ENCODE data around the gene TMEM163.
"Not testable (repeated sequence)": the region's sequence is repeated elsewhere in the genome, so short reads cannot be mapped to it uniquely, and the experiment has no call there.

Gene TMEM163

GRCh38 chr2:134573085-134573370 lies 145.8 kb downstream of the TMEM163 start:
- DNase-seq = no peak

- DNase-seq = no peak
Measured at GRCh38 chr2:134572314-134573084, 146.3 kb downstream of the TMEM163 start.

DNA sequence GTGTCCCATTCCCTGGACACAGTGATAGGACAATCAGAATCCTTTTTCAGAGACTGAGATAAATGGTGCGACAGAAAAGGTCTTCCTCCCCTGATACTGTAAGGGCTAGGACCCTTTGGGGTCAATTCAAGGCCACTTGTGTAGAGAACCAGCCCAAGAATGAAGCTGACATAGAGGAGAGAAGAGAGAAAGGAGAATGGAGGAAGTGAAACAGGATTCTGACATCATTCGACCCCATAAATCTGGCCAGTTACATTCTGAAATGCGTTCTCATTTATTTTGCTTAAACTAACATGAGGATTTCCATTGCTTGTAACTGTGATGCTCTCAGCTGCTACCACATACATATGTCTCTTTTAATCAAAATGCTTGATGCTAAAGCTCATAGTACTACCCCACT lies 148.1 kb downstream of the TMEM163 start:
- no peak for DNase-seq

GRCh38 chr2:134568413-134568812 lies 150.4 kb downstream of the TMEM163 start:
- DNase-seq = no peak

DNA sequence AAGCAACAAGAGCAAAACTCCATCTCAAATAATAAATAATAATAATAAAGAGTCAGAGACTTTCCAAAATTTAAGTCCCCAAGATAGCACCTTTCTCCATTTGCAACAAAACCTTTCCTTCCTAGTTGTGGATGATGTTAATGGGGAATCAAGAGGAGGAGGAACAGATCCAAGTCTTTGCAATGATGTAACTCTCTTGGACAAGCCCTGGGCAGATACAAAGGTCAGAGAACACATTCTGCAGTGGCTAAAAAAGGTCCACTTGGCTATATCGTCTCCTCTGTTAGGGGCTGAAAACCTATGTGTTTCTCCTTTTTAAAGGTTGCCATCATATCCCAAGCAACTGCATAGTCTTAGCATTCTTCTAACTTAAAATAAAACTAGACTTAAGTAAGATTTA lies 151.1 kb downstream of the TMEM163 start:
- no peak for DNase-seq

DNA sequence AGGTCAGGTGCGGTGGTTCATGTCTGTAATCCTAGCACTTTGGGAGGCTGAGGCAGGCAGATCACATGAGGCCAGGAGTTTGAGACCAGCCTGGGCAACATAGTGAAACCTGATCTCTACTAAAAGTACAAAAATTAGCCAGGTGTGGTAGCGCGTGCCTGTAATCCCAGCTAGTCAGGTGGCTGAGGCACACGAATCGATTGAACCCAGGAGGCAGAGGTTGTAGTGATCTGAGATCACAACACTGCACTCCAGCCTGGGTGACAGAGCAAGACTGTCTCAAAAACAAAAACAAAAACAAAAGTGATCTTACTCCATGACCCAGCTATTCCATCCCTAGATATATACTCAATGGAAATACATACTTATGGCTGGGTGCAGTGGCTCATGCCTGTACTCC lies 153.8 kb downstream of the TMEM163 start:
- DNase-seq = not testable (repeated sequence)

- no peak for DNase-seq
Measured at GRCh38 chr2:134564549-134564948, 154.3 kb downstream of the TMEM163 start.

GRCh38 chr2:134558208-134558830 lies 160.5 kb downstream of the TMEM163 start:
- no peak for DNase-seq

GRCh38 chr2:134555411-134555810 lies 163.4 kb downstream of the TMEM163 start:
- DNase-seq = no peak

DNA sequence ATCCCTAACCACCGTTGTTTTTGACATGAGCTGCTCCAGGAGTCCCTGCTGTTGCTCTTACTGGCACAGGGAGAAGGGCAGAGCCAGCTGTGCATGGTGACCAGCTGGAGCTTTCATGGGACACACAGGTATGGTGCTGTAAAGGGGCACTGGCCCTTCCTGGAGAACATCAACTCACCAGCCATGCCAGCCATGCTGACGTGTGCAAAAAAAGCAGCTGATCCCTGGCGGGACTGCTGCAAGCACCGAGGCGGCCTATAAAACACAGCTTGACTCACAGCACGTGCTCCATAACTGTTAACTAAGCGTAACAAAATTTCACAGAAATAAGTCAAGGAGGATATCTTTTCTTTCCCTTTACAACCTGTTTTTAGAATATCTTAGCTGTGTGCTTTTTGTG lies 165.1 kb downstream of the TMEM163 start:
- no peak for DNase-seq

- no peak for DNase-seq
Measured at GRCh38 chr2:134550566-134551164, 168.1 kb downstream of the TMEM163 start.

- no peak for DNase-seq
Measured at GRCh38 chr2:134549104-134549503, 169.7 kb downstream of the TMEM163 start.

DNA sequence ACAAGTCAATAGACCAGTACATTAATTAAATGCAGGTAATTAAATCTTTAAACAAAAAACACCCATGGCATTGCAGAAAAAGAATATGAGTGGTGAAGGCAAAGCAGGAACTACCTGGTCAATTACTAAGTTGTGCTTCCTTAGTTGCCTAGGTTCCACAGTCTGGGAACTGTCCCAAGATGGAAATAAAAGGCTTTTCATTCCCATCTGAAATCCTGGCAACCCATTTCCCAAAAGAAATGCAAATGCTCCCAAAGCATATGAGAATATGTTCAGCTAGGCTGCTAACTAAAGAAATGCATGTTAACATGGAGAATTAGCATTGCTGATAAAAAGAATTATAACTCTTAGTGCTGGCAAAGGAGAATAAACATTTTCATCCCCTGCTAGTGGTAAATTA lies 177.8 kb downstream of the TMEM163 start:
- DNase-seq = no peak

DNA sequence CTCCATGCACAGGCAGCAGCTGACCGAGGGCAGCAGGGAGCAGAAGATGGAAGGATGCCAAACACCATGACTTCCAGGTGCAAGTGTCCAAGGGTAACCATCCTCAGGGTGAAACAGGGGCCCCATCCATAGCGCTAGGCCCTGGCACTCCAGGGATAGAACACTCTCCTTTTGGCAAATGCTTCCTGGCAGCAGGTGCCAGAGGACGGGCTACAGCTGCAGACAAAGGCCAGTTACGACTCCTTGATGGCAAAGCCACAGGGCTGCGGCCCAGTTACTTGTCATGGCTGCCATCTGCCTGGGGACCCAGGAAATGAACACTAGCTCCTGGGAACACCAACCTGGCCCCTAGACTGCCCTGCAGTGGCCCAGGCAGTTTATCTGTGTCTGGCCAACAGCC lies 178.8 kb downstream of the TMEM163 start:
- DNase-seq = no peak

GRCh38 chr2:134537702-134538101 lies 181.1 kb downstream of the TMEM163 start:
- no peak for DNase-seq

DNA sequence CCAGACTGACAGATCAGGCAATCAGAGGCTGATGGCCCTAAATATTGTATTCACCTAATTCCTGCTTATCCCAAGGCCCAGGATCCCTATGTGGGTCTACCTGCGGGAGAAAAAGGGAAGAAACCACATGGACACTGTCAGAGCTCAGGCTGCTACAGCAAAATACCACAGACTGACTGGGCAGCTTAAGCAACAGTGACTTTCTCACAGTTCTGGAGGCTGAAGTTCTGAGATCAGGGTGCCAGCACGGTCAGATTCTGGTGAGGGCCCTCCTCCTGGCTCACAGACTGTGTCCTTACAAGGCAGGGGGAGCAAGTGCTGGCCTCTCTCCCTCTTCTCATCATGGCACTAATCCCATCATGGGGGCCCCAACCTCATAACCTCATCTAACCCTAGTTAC lies 181.7 kb downstream of the TMEM163 start:
- DNase-seq = no peak

DNA sequence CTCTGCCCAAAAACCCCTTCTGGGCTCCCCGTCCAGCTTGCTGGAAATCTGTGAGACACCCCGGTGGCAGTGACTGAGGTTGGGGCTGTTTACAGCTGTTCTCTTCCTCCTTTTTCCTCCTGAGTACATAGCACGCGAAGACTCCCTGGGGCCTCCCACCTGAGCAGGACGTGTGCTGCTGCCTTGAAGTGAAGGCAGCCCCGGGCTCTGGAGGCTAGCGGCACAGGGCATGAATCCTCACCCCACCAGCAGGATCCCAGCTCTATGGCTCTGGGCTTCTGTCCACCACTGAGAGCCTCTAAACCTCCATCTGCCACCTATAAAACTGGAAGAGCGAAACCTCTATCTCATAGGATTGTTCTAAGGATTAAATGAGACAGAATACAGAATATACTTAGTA lies 182.5 kb downstream of the TMEM163 start:
- DNase-seq = no peak

DNA sequence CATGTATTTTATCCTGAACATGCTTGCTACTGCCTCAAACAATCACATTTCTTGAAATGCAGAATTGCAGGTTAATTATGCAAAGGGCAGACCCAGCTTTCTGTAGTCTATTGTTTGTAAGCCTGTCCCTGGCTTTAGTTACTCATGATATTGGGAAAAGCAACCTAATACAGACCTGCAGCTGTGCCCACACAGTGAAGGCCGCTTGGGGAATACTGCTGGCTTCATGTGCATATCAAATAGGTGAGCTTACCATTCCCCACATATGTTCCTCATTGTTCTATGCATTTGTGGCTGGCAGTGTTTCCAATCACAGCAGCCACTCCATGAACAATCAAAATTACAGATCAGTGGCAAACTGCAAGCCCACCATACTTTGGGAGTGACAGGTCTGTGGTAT lies 186.3 kb downstream of the TMEM163 start:
- no peak for DNase-seq

DNA sequence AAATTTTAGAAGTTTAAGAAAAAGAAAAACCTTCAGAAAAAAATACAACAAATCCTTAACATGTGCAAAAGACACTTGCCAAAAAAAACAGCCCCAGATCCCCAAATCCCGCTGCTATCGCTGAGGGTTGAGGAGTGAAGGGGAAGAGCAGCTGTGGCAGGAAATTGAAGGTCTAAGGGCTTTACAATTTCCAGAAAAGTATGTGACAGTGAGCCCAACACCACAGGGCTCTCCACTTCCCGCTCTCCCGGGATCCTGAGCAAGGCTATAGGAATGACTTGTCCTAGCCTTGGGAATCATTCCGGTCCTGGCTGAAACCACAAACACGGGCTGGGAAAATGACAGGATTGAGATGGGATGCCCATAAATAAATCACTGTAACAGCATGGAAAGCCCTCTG lies 191.4 kb downstream of the TMEM163 start:
- no peak for DNase-seq

- DNase-seq = no peak
Measured at GRCh38 chr2:134522496-134523455, 196.0 kb downstream of the TMEM163 start.

DNA sequence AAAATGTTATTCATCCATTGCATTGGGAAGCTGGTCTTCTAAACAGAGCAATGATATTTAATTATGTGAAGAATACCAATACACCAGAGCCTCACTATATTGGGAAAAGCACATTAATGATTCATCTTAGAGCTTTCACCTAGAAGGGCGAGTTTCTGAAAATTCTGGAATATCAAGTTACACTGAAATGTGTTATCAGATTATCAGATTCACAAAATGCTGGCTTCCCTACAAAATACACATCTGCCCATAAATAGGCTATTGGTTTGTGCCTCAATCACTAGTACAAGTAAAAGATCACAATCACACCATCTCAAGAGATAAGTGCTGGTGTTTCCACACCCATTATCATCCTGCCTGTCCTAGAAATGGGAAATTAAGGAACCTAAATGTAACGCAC lies 200.7 kb downstream of the TMEM163 start:
- no peak for DNase-seq

DNA sequence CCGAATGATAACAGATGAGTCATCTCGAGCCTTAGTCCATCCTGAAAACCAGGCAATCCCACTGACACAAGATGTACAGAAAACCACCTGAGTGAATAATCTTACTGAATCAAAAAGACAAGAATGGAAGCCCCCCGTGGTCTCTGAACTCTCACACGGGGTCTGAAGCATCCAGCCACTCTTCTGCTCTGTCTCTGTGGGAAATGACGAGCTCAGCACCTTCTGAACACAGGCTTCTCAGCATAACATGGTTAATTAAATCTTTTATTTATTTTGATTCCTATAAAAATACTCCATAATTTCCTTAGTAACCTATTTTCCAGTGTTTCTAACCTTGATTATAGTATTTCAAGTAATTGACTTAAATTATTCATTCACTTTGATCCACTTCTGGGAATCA lies 203.7 kb downstream of the TMEM163 start:
- no peak for DNase-seq

GRCh38 chr2:134513465-134513804 lies 205.4 kb downstream of the TMEM163 start:
- no peak for DNase-seq

All from bone marrow (tissue), 2 donors.